Keratinocyte (primary cell): ENCODE data around the gene REPS2. TPM values are rescaled to one million over a fixed set of nuclear protein-coding genes. Genes with fewer than 3 reads are reported as not detected.

Experiments used
- DNase-seq: peaks from one replicate; pipeline ENCODE4 v3.0.0-alpha.2; 2011; ENCODE audit warnings: low read depth, missing footprints, low spot score
- FAIRE-seq: peaks from 2 replicates; lab custom pipeline; 2011; peaks lifted over from hg19 to GRCh38; lab: Jason Lieb, UNC
- H2AFZ ChIP-seq: 2 replicates; pipeline ENCODE4 v1.6.0; 2012; ENCODE audit warnings: low read length, control low read depth, inconsistent platforms; ENCODE audit not compliant: control insufficient read depth
- H3K27ac ChIP-seq: 2 replicates; pipeline ENCODE4 v1.5.1; 2011; ENCODE audit warnings: low read length; ENCODE audit not compliant: control insufficient read depth, insufficient read depth
- H3K27me3 ChIP-seq: 3 replicates; pipeline ENCODE4 v1.6.0; 2011; ENCODE audit warnings: low read length; ENCODE audit not compliant: control insufficient read depth, insufficient read depth; ENCODE audit errors: extremely low read depth
- H3K36me3 ChIP-seq, 2 experiments: 2 replicates in 1 of 2; 3 replicates in 1 of 2; pipeline ENCODE4 v1.5.1; 2011; ENCODE audit warnings: low read length in 2 of 2, mild to moderate bottlenecking in 1 of 2; ENCODE audit not compliant: control insufficient read depth in 2 of 2, insufficient read depth in 2 of 2; ENCODE audit errors: extremely low read depth in 1 of 2
- H3K4me1 ChIP-seq: 3 replicates; pipeline ENCODE4 v1.5.1; 2011; ENCODE audit warnings: low read length; ENCODE audit not compliant: control insufficient read depth, insufficient read depth; ENCODE audit errors: extremely low read depth
- H3K4me2 ChIP-seq: 3 replicates; pipeline ENCODE4 v1.6.0; 2011; ENCODE audit warnings: low read depth, low read length; ENCODE audit not compliant: control insufficient read depth, insufficient read depth; ENCODE audit errors: extremely low read depth
- H3K4me3 ChIP-seq, 3 experiments: fragments of 200-600 bp in 1 of 3; sonication (generic) in 1 of 3; 2 replicates in 2 of 3; 3 replicates in 1 of 3; pipeline ENCODE4 v1.5.1; 2011 to 2016; ENCODE audit warnings: low read length in 3 of 3, mild to moderate bottlenecking in 3 of 3, control low read depth in 2 of 3, inconsistent platforms in 1 of 3, low read depth in 1 of 3, mixed read lengths in 1 of 3, mixed run types in 1 of 3, moderate library complexity in 1 of 3; ENCODE audit not compliant: control insufficient read depth in 2 of 3, insufficient read depth in 2 of 3; ENCODE audit errors: extremely low read depth in 1 of 3
- H3K79me2 ChIP-seq: 2 replicates; pipeline ENCODE4 v1.6.0; 2012; ENCODE audit warnings: low read length; ENCODE audit not compliant: control insufficient read depth, insufficient read depth
- H3K9ac ChIP-seq: 3 replicates; pipeline ENCODE4 v1.6.0; 2011; ENCODE audit warnings: low read length; ENCODE audit not compliant: control insufficient read depth, insufficient read depth; ENCODE audit errors: extremely low read depth
- H3K9me1 ChIP-seq: 3 replicates; pipeline ENCODE4 v1.6.0; 2011; ENCODE audit warnings: low read length; ENCODE audit not compliant: control insufficient read depth, insufficient read depth; ENCODE audit errors: extremely low read depth
- H3K9me3 ChIP-seq: 2 replicates; pipeline ENCODE4 v1.5.1; 2012; ENCODE audit warnings: low read depth, low read length; ENCODE audit not compliant: control insufficient read depth
- H4K20me1 ChIP-seq: 3 replicates; pipeline ENCODE4 v1.6.0; 2011; ENCODE audit warnings: low read length; ENCODE audit not compliant: control insufficient read depth, insufficient read depth; ENCODE audit errors: extremely low read depth
- CTCF ChIP-seq, 3 experiments: IDR thresholded peaks in 1 of 3; conservative IDR thresholded peaks in 1 of 3; optimal IDR thresholded peaks in 1 of 3; 2 replicates in 2 of 3; 3 replicates in 1 of 3; pipeline versions ENCODE3 to v1.5.1; 2011; ENCODE audit warnings: low read length in 3 of 3, mild to moderate bottlenecking in 3 of 3, moderate library complexity in 2 of 3, control low read depth in 1 of 3, inconsistent platforms in 1 of 3; ENCODE audit not compliant: insufficient read depth in 2 of 3; ENCODE audit errors: extremely low read depth in 1 of 3
- EZH2 ChIP-seq: IDR thresholded peaks from one replicate; pipeline ENCODE4 v1.6.1; 2012; ENCODE audit warnings: inconsistent platforms, mild to moderate bottlenecking, low read length, moderate library complexity
- dilution Hi-C: fragments of 300-500 bp; cut with MboI; formaldehyde crosslinking; loops from one replicate; pipeline ENCODE4 v1.7.0; 2020; ENCODE audit warnings: low sequenced_read_pairs; ENCODE audit not compliant: extremely low pct_ligation_motif_present
- polyA plus RNA-seq, 5 experiments: library from polyadenylated mRNA; depleted of rRNA in 3 of 5; stranded (reverse) in 3 of 5; stranded (forward) in 1 of 5; unstranded in 1 of 5; fragments of >200 nt; gene quantifications; 1 replicate in 1 of 5; 2 replicates in 3 of 5; 3 replicates in 1 of 5; pipeline versions ENCODE4 v1.2.1 to v1.2.3, GENCODE V29; 2011 to 2012; ENCODE audit warnings: missing spikeins in 2 of 5, low read depth in 1 of 5, low replicate concordance in 1 of 5

Gene REPS2
- polyA plus RNA-seq, 1 donor (not counting 4 experiments of a cell fraction or from before 2014, with no cell fraction given) = 2.4 TPM

- no peak for TF ChIP-seq CTCF (optimal IDR thresholded peaks at IDR 0.05 in 1 of 3, IDR thresholded peaks at IDR 0.05 in 1 of 3, conservative IDR thresholded peaks at IDR 0.05 in 1 of 3; ENCODE audit: extremely low read depth in 1 of 3, insufficient read depth in 2 of 3, low read length in 3 of 3)
- TF ChIP-seq EZH2 = no peak
- H3K27me3 ChIP-seq = peaks cover 7% of the 10 kb centered on the region
- FAIRE-seq (no peak), DNase-seq (no peak)
- dilution Hi-C loops = no loop called here
- no peaks in the 10 kb centered on the region for H4K20me1 ChIP-seq
- no peaks in the 10 kb centered on the region for H3K36me3 ChIP-seq
- no peaks in the 10 kb centered on the region for H3K9me1 ChIP-seq
- no peaks in the 10 kb centered on the region for H3K9me3 ChIP-seq
- no peak overlapping the region for H2AFZ ChIP-seq
- H3K4me2 ChIP-seq = no peak overlapping the region
- no peak overlapping the region for H3K9ac ChIP-seq
- no peak overlapping the region for H3K4me3 ChIP-seq
- H3K27ac ChIP-seq = no peak overlapping the region
- H3K79me2 ChIP-seq = no peaks in the 10 kb centered on the region
- no peaks in the 10 kb centered on the region for H3K4me1 ChIP-seq
Measured at GRCh38 chrX:17023661-17024060, 77.2 kb downstream of the REPS2 start.

GRCh38 chrX:17024886-17025285 is 78.4 kb downstream of the REPS2 start:
- Histone ChIP-seq H3K9me3 (no peaks in the 10 kb centered on the region), H3K79me2 (no peaks in the 10 kb centered on the region), H3K27ac (no peak overlapping the region), H3K4me1 (no peaks in the 10 kb centered on the region), H3K27me3 (peaks cover 11% of the 10 kb centered on the region), H4K20me1 (no peaks in the 10 kb centered on the region), H3K36me3 (no peaks in the 10 kb centered on the region), H3K9me1 (no peaks in the 10 kb centered on the region), H3K4me2 (no peak overlapping the region), H2AFZ (no peak overlapping the region), H3K9ac (no peak overlapping the region), H3K4me3 (no peak overlapping the region)
- dilution Hi-C loops = no loop called here
- no peak for FAIRE-seq
- DNase-seq = no peak
- TF ChIP-seq CTCF (optimal IDR thresholded peaks at IDR 0.05 in 1 of 3, IDR thresholded peaks at IDR 0.05 in 1 of 3, conservative IDR thresholded peaks at IDR 0.05 in 1 of 3; ENCODE audit: extremely low read depth in 1 of 3, insufficient read depth in 2 of 3, low read length in 3 of 3) = no peak
- TF ChIP-seq EZH2 = no peak
